B cell (primary cell): ENCODE measurements around the gene TACR2. TPM values are rescaled to one million over a fixed set of nuclear protein-coding genes. Genes with fewer than 3 reads are reported as not detected.
A peak's percentile ranks its signal among the peaks of the same experiment; 100 is the strongest.

Source experiments
- ATAC-seq: fragments of 200-7000 bp; cut with Tn5 transposase; one replicate; pipeline ENCODE4 v1.10.0; 2021; ENCODE audit warnings: low read depth, mild to moderate bottlenecking, moderate number of reproducible peaks, moderate library complexity
- CTCF ChIA-PET: fragments of 350-600 bp; sonication (Branson Sonifier 250); formaldehyde crosslinking; loops from one replicate; lab custom pipeline; 2021; ENCODE audit warnings: antibody characterized with exemption, inconsistent platforms; lab: Charles Lee
- POLR2A ChIA-PET: fragments of 350-600 bp; sonication (Branson Sonifier 250); formaldehyde crosslinking; loops from one replicate; lab custom pipeline; 2021; ENCODE audit warnings: antibody characterized with exemption; lab: Charles Lee
- DNase-seq: peaks from one replicate; pipeline ENCODE4 v3.0.0; 2013
- H2AFZ ChIP-seq: 2 replicates; pipeline ENCODE4 v1.6.1; 2012; ENCODE audit warnings: mild to moderate bottlenecking, low read depth, low read length; ENCODE audit not compliant: insufficient read depth, poor library complexity, severe bottlenecking
- H3K27ac ChIP-seq, 2 donors: 1 replicate in 1 of 2; 2 replicates in 1 of 2; pipeline ENCODE4 v1.5.1; 2012 to 2013; ENCODE audit warnings: low read length in 2 of 2, mild to moderate bottlenecking in 2 of 2, moderate library complexity in 1 of 2
- H3K27me3 ChIP-seq, 4 experiments: fragments of 200-600 bp in 1 of 4; sonication (generic) in 1 of 4; replicated peaks in 1 of 4; 1 replicate in 2 of 4; 2 replicates in 2 of 4; pipeline versions ENCODE4 v1.6.1 to v1.7.0; 2013 to 2016; ENCODE audit warnings: low read length in 3 of 4, mild to moderate bottlenecking in 2 of 4, mixed read lengths in 1 of 4, moderate library complexity in 1 of 4; ENCODE audit not compliant: insufficient read depth in 4 of 4, control insufficient read depth in 3 of 4; ENCODE audit errors: control extremely low read depth in 1 of 4
- H3K36me3 ChIP-seq, 2 experiments: replicated peaks in 1 of 2; 1 replicate in 1 of 2; 2 replicates in 1 of 2; pipeline versions ENCODE4 v1.6.1 to v1.7.1; 2013; ENCODE audit warnings: low read length in 1 of 2; ENCODE audit not compliant: insufficient read depth in 2 of 2, control insufficient read depth in 1 of 2; ENCODE audit errors: control extremely low read depth in 1 of 2, extremely low read depth in 1 of 2
- H3K4me1 ChIP-seq, 2 donors: fragments of 200-600 bp in 1 of 2; sonication (generic) in 1 of 2; 1 replicate in 1 of 2; 2 replicates in 1 of 2; pipeline versions ENCODE4 v1.5.1 to v1.6.1; 2013 to 2017; ENCODE audit warnings: low read length in 2 of 2; ENCODE audit not compliant: control insufficient read depth in 2 of 2, insufficient read depth in 2 of 2
- H3K4me2 ChIP-seq: replicated peaks from 2 replicates; pipeline ENCODE3; 2012; ENCODE audit warnings: mild to moderate bottlenecking, low read depth, low read length; ENCODE audit not compliant: poor library complexity, severe bottlenecking
- H3K4me3 ChIP-seq, 5 experiments: fragments of 200-600 bp in 1 of 5; sonication (generic) in 1 of 5; 1 replicate in 3 of 5; 2 replicates in 2 of 5; pipeline versions ENCODE4 v1.5.1 to v1.7.0; 2011 to 2016; ENCODE audit warnings: low read length in 4 of 5, mild to moderate bottlenecking in 4 of 5, low read depth in 2 of 5, control low read depth in 1 of 5, moderate library complexity in 1 of 5; ENCODE audit not compliant: insufficient read depth in 1 of 5; ENCODE audit errors: control extremely low read depth in 1 of 5, extremely low read depth in 1 of 5
- H3K79me2 ChIP-seq: fragments of 200-600 bp; sonication (generic); one replicate; pipeline ENCODE4 v1.6.0; 2016; ENCODE audit warnings: low read length; ENCODE audit not compliant: control insufficient read depth, insufficient read depth
- H3K9ac ChIP-seq: fragments of 200-600 bp; sonication (generic); 2 replicates; pipeline ENCODE4 v1.6.1; 2017; ENCODE audit warnings: mild to moderate bottlenecking, low read length, moderate library complexity
- H3K9me3 ChIP-seq, 3 donors: one replicate each; pipeline versions ENCODE4 v1.6.1 to v1.7.1; 2013; ENCODE audit warnings: low read length in 2 of 3; ENCODE audit not compliant: control insufficient read depth in 2 of 3, insufficient read depth in 1 of 3; ENCODE audit errors: control extremely low read depth in 1 of 3
- H4K20me1 ChIP-seq: 2 replicates; pipeline ENCODE4 v1.6.0; 2012; ENCODE audit warnings: mild to moderate bottlenecking, low read length; ENCODE audit not compliant: insufficient read depth, control insufficient read depth, poor library complexity, severe bottlenecking
- H3K27ac Mint-ChIP-seq: one replicate; pipeline ENCODE4 v1.8.0; 2021; ENCODE audit warnings: mixed read lengths
- H3K27me3 Mint-ChIP-seq: one replicate; pipeline ENCODE4 v1.8.0; 2021; ENCODE audit warnings: mixed read lengths
- H3K4me1 Mint-ChIP-seq: one replicate; pipeline ENCODE4 v1.8.0; 2021; ENCODE audit warnings: mixed read lengths
- H3K4me3 Mint-ChIP-seq: one replicate; pipeline ENCODE4 v1.8.0; 2021; ENCODE audit warnings: mixed read lengths
- H3K9me3 Mint-ChIP-seq: one replicate; pipeline ENCODE4 v1.8.0; 2022; ENCODE audit warnings: mixed read lengths; ENCODE audit not compliant: insufficient read depth
- EZH2 ChIP-seq: IDR thresholded peaks from 2 replicates; pipeline ENCODE4 v1.6.1; 2012; ENCODE audit warnings: borderline replicate concordance, low read depth, mild to moderate bottlenecking, moderate library complexity, low read length; ENCODE audit not compliant: insufficient read depth, poor library complexity, severe bottlenecking
- WGBS: methylation state at CpG from one replicate; pipeline ENCODE4 v1.1.5; 2013; ENCODE audit warnings: missing lambda C conversion rate; ENCODE audit not compliant: insufficient coverage; 5-methylcytosine and 5-hydroxymethylcytosine counted together
- intact Hi-C: fragments of 100-400 bp; cut with micrococcal nuclease; formaldehyde crosslinking; loops from one replicate; pipeline ENCODE4 v1.10.0; 2022
- polyA plus RNA-seq: library from polyadenylated mRNA; depleted of rRNA; stranded (reverse); fragments of >200 nt; gene quantifications from 2 replicates; pipeline ENCODE4 v1.2.3, GENCODE V29; 2012
- total RNA-seq, 2 donors: library from RNA; stranded (reverse); fragments of 120-200 nt in 1 of 2; gene quantifications; 1 replicate in 1 of 2; 2 replicates in 1 of 2; pipeline versions ENCODE4 v1.2.3 to v1.2.4, GENCODE V29; 2013 to 2022
- TF ChIP-seq, protein P1 (sequence below): fragments of 200-600 bp; IDR thresholded peaks from one replicate; pipeline ENCODE4 v1.8.0; 2022; ENCODE audit warnings: antibody characterized with exemption, mild to moderate bottlenecking

The TACR2 gene
- total and polyA plus RNA-seq, 2 donors (not counting 1 experiment from before 2014, with no cell fraction given), result 0.18 TPM; not detected in 1

GRCh38 chr10:69414036-69415018 is 2.4 kb downstream of the TACR2 start:
- peaks cover 0 to 6% (median 0%) of the 10 kb centered on the region in 3 donors for H3K9me3 ChIP-seq
- TF ChIP-seq EZH2, result no peak
- no peaks in the 10 kb centered on the region for H3K79me2 ChIP-seq
- DNase-seq (no peak), ATAC-seq (no peak)
- no peak overlapping the region for H3K4me3 ChIP-seq
- H3K27ac Mint-ChIP-seq, result no peak overlapping the region
- H3K36me3 ChIP-seq, result no peaks in the 10 kb centered on the region
- H3K4me3 Mint-ChIP-seq, result no peak overlapping the region
- H3K9ac ChIP-seq, result no peak overlapping the region
- no peak overlapping the region for H2AFZ ChIP-seq
- peaks cover 0 to 4% (median 1%) of the 10 kb centered on the region in 4 experiments for H3K27me3 ChIP-seq
- no peak overlapping the region for H3K27ac ChIP-seq
- peaks cover 16% of the 10 kb centered on the region for H3K4me1 Mint-ChIP-seq
- ChIA-PET CTCF (interaction anchor here (1.3 to 1.7 kb wide), 3 partner anchors 10 to 863 kb away, joined by 3 to 6 read pairs (median 4); no protein-coding TSS in a partner anchor), POLR2A (no interaction called here)
- H3K4me1 ChIP-seq, result peaks cover 11 to 26% of the 10 kb centered on the region in 2 donors
- H3K9me3 Mint-ChIP-seq, result no peaks in the 10 kb centered on the region
- no peaks in the 10 kb centered on the region for H4K20me1 ChIP-seq
- intact Hi-C loops, result no loop called here
- H3K27me3 Mint-ChIP-seq, result peaks cover 21% of the 10 kb centered on the region
- H3K4me2 ChIP-seq, result no peak overlapping the region
- WGBS, result 92% methylated on average over 18 of the region's 20 CpGs

DNA sequence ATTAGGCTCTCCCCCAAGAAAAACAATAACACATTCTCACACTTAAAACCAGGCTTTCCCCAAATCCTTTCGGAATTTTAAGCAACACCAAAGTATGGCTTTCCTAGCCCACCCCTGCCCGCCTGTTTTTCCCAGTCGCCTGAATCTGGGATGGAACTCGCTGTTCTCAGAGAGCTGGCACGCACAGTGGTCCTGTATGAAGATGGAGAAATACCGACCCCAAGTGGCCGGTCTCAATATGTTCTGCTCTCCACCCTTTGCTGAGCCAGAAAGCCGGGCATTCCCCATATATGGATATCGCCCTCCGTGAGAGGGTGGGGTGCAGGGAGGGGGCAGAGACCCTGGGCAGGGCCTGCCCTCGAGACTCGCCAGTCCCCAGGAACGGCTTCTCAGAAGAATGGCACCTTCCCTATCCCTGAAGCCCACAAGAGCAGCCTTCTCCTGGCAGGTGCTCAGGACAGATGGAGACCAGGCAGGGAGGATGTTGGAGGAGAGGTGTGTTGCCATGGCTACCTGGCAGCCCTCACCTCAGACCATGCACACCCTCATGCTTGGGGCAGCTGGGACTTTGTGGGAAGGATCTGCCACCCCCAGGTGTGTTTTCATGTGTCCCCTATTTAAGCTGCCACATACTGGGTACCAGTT is 3.4 kb downstream of the TACR2 start:
- Histone ChIP-seq H4K20me1 (no peaks in the 10 kb centered on the region), H3K4me1 (peaks cover 16 to 32% of the 10 kb centered on the region in 2 donors), H2AFZ (no peak overlapping the region), H3K27me3 (peaks cover 0 to 4% (median 1%) of the 10 kb centered on the region in 4 experiments), H3K4me3 (no peak overlapping the region), H3K4me2 (peak overlapping the region; percentile 30), H3K79me2 (no peaks in the 10 kb centered on the region), H3K27ac (no peak overlapping the region), H3K36me3 (no peaks in the 10 kb centered on the region), H3K9ac (no peak overlapping the region), H3K9me3 (peaks cover 0 to 7% (median 0%) of the 10 kb centered on the region in 3 donors)
- ChIA-PET CTCF (interaction anchor here (0.6 to 1.3 kb wide), 7 partner anchors 9 to 1201 kb away, joined by 3 to 7 read pairs (median 3); no protein-coding TSS in a partner anchor), POLR2A (no interaction called here)
- DNase-seq, result peak; percentile 69
- intact Hi-C loops, result loop anchor here (1.0 kb wide), 1 partner anchor 176 kb away; no protein-coding TSS in a partner anchor
- no peak overlapping the region for H3K4me3 Mint-ChIP-seq
- peaks cover 20% of the 10 kb centered on the region for H3K27me3 Mint-ChIP-seq
- 6% methylated on average over 11 of the region's 13 CpGs for WGBS
- no peaks in the 10 kb centered on the region for H3K9me3 Mint-ChIP-seq
- H3K4me1 Mint-ChIP-seq, result peaks cover 23% of the 10 kb centered on the region
- no peak overlapping the region for H3K27ac Mint-ChIP-seq
- ATAC-seq, result no peak
- TF ChIP-seq, protein P1, sequence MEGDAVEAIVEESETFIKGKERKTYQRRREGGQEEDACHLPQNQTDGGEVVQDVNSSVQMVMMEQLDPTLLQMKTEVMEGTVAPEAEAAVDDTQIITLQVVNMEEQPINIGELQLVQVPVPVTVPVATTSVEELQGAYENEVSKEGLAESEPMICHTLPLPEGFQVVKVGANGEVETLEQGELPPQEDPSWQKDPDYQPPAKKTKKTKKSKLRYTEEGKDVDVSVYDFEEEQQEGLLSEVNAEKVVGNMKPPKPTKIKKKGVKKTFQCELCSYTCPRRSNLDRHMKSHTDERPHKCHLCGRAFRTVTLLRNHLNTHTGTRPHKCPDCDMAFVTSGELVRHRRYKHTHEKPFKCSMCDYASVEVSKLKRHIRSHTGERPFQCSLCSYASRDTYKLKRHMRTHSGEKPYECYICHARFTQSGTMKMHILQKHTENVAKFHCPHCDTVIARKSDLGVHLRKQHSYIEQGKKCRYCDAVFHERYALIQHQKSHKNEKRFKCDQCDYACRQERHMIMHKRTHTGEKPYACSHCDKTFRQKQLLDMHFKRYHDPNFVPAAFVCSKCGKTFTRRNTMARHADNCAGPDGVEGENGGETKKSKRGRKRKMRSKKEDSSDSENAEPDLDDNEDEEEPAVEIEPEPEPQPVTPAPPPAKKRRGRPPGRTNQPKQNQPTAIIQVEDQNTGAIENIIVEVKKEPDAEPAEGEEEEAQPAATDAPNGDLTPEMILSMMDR, result peak; percentile 68
- no peak for TF ChIP-seq EZH2
